OCI-LY3 (cell line): ENCODE measurements around the gene ETFBKMT.

Source experiments
- H2AFZ ChIP-seq: fragments of 200-600, 300-600 bp; shearing (Covaris generic); 2 replicates; pipeline ENCODE4 v1.6.0; 2014; ENCODE audit warnings: antibody characterized with exemption, low read depth, low read length
- H3K27ac ChIP-seq: fragments of 200-600, 300-600 bp; sonication (generic); 2 replicates; pipeline ENCODE4 v1.5.1; 2014; ENCODE audit warnings: mild to moderate bottlenecking, low read length, moderate library complexity, mixed read lengths
- H3K27me3 ChIP-seq: fragments of 200-600, 300-600 bp; sonication (generic); 2 replicates; pipeline ENCODE4 v1.6.1; 2014; ENCODE audit warnings: low read depth, low read length, mixed read lengths
- H3K36me3 ChIP-seq: fragments of 200-600, 300-600 bp; sonication (generic); replicated peaks from 2 replicates; pipeline ENCODE3; 2014; ENCODE audit warnings: low read depth, low read length, mixed read lengths
- H3K4me1 ChIP-seq: fragments of 300-600, 200-600 bp; sonication (generic); 2 replicates; pipeline ENCODE4 v1.6.1; 2014; ENCODE audit warnings: low read length, mixed read lengths
- H3K4me2 ChIP-seq: fragments of 200-600, 300-600 bp; sonication (generic); 2 replicates; pipeline ENCODE4 v1.6.1; 2014; ENCODE audit warnings: low read length, mixed read lengths
- H3K4me3 ChIP-seq: fragments of 300-600, 200-600 bp; sonication (generic); 2 replicates; pipeline ENCODE4 v1.5.1; 2014; ENCODE audit warnings: antibody characterized with exemption, mild to moderate bottlenecking, low read length, moderate library complexity
- H3K79me2 ChIP-seq: fragments of 300-600, 200-600 bp; shearing (Covaris generic); 2 replicates; pipeline ENCODE4 v1.6.1; 2014; ENCODE audit warnings: mild to moderate bottlenecking, low read length, mixed read lengths
- H3K9ac ChIP-seq: fragments of 300-600, 200-600 bp; shearing (Covaris generic); 2 replicates; pipeline ENCODE4 v1.6.0; 2014; ENCODE audit warnings: mild to moderate bottlenecking, low read length, moderate library complexity
- H3K9me3 ChIP-seq: fragments of 200-600, 300-600 bp; shearing (Covaris generic); 2 replicates; pipeline ENCODE4 v1.6.1; 2014; ENCODE audit warnings: low read length, mixed read lengths; ENCODE audit not compliant: insufficient read depth
- H4K20me1 ChIP-seq: fragments of 200-600, 300-600 bp; sonication (generic); 2 replicates; pipeline ENCODE4 v1.6.1; 2016; ENCODE audit warnings: low read length, mixed read lengths; ENCODE audit not compliant: insufficient read depth
- CTCF ChIP-seq: fragments of 200-600, 300-600 bp; sonication (generic); IDR thresholded peaks from 2 replicates; pipeline ENCODE4 v1.5.1; 2014; ENCODE audit warnings: antibody characterized with exemption, low read length, low read depth
- EZH2phosphoT487 ChIP-seq: fragments of 200-600 bp; shearing (Covaris generic); IDR thresholded peaks from 2 replicates; pipeline ENCODE4 v1.6.1; 2018; ENCODE audit warnings: antibody characterized with exemption, mixed run types, low read depth

The ETFBKMT gene

GRCh38 chr12:31629756-31630732, 29.4 kb upstream of the ETFBKMT start:
- H3K27ac ChIP-seq = no peak overlapping the region

DNA sequence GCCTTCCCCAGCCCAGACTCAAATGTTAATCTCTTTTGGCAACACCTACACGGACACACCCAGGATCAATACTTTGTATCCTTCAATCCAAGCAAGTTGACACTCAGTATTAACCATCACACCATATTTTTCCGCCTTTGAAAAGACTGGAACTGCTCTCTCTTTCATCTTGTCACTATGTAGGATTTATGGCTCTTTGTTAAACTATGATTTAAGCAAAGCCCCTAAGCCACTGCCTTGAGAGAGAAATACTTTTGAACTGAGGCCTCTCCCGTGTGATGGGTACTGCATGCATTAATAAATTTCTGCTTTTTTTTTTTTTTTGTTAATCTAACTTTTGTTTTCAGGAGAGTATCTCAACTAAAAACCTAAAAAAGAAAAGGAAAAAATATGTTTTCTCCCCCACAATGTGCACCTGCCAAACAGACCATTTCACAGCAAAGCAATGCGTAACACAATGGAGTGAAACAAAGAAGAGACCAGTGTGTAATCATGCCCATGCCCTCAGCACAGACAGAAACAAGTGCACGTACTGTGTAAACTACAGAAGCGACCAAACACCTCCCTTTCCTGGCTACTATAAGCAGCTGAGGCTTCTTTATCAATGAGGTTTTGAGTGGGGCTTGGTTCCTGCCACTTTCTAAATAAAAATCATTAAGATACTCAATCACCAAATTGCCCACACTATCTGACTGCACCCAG, 28.3 kb upstream of the ETFBKMT start:
- Histone ChIP-seq H3K79me2 (no peaks in the 10 kb centered on the region), H3K4me1 (peaks cover 17% of the 10 kb centered on the region), H3K27me3 (no peaks in the 10 kb centered on the region), H4K20me1 (no peaks in the 10 kb centered on the region), H3K4me3 (no peak overlapping the region), H3K4me2 (no peak overlapping the region), H2AFZ (no peak overlapping the region), H3K36me3 (peaks cover 3% of the 10 kb centered on the region), H3K27ac (no peak overlapping the region), H3K9me3 (peaks cover 6% of the 10 kb centered on the region; the same call in 1 of the 2 replicates), H3K9ac (no peak overlapping the region)
- TF ChIP-seq CTCF = no peak
- no peak for TF ChIP-seq EZH2phosphoT487

More at GRCh38 chr12:31629756-31630732, 29.4 kb upstream of the ETFBKMT start:
- Histone ChIP-seq H3K4me3 (no peak overlapping the region), H3K79me2 (no peaks in the 10 kb centered on the region), H3K9ac (no peak overlapping the region), H3K4me1 (peaks cover 14% of the 10 kb centered on the region; the same call in 1 of the 2 replicates), H3K4me2 (no peak overlapping the region), H4K20me1 (no peaks in the 10 kb centered on the region), H3K36me3 (peaks cover 8% of the 10 kb centered on the region), H3K9me3 (peaks cover 14% of the 10 kb centered on the region; the same call in 1 of the 2 replicates), H3K27me3 (no peaks in the 10 kb centered on the region), H2AFZ (no peak overlapping the region)
- no peak for TF ChIP-seq CTCF
- no peak for TF ChIP-seq EZH2phosphoT487

DNA sequence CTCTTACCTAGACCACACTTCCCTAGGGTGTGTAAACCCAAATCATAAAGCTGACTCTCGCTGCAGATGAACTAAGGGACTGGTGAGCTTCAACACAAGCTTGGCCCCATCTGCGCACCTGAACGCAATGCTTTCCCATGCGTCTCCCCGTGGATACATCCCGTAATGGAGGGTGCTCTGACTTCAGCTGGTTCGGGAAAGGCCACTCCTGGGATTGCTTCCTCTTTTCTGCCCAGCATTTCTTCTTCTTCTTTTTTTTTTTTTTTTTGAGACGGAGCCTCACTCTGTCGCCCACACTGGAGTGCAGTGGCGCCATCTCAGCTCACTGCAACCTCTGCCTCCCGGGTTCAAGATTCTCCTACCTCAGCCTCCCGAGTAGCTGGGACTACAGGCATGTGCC, 27.7 kb upstream of the ETFBKMT start:
- H4K20me1 ChIP-seq = no peaks in the 10 kb centered on the region
- no peak overlapping the region for H3K9ac ChIP-seq
- no peaks in the 10 kb centered on the region for H3K36me3 ChIP-seq
- H3K9me3 ChIP-seq = no peaks in the 10 kb centered on the region
- H3K27me3 ChIP-seq = no peaks in the 10 kb centered on the region
- H3K27ac ChIP-seq = no peak overlapping the region
- no peaks in the 10 kb centered on the region for H3K79me2 ChIP-seq
- no peak for TF ChIP-seq CTCF
- TF ChIP-seq EZH2phosphoT487 = no peak
- no peak overlapping the region for H3K4me3 ChIP-seq
- no peak overlapping the region for H2AFZ ChIP-seq
- H3K4me2 ChIP-seq = no peak overlapping the region
- H3K4me1 ChIP-seq = peaks cover 17% of the 10 kb centered on the region

- H3K9ac ChIP-seq = no peak overlapping the region
- no peaks in the 10 kb centered on the region for H3K9me3 ChIP-seq
- H3K4me3 ChIP-seq = no peak overlapping the region
- no peak overlapping the region for H2AFZ ChIP-seq
- TF ChIP-seq EZH2phosphoT487 (no peak), CTCF (no peak)
- H3K79me2 ChIP-seq = no peaks in the 10 kb centered on the region
- no peaks in the 10 kb centered on the region for H4K20me1 ChIP-seq
- H3K27ac ChIP-seq = no peak overlapping the region
- no peaks in the 10 kb centered on the region for H3K27me3 ChIP-seq
- no peak overlapping the region for H3K4me2 ChIP-seq
- no peaks in the 10 kb centered on the region for H3K36me3 ChIP-seq
- H3K4me1 ChIP-seq = peaks cover 26% of the 10 kb centered on the region
Measured at GRCh38 chr12:31633464-31633863, 26.0 kb upstream of the ETFBKMT start.
